H1 (cell line): Measurements from ENCODE around the gene SEC24B. TPM values are rescaled to one million over a fixed set of nuclear protein-coding genes. Genes with fewer than 3 reads are reported as not detected.

Experiments used
- CTCF ChIA-PET: fragments of 300-600 bp; sonication (Branson Sonifier 250); formaldehyde crosslinking; loops from one replicate; lab custom pipeline; 2021; ENCODE audit not compliant: partially characterized antibody; lab: Charles Lee
- POLR2A ChIA-PET: fragments of 300-600 bp; sonication (Branson Sonifier 250); formaldehyde crosslinking; loops from one replicate; lab custom pipeline; 2021; ENCODE audit warnings: inconsistent platforms; ENCODE audit not compliant: partially characterized antibody; lab: Charles Lee
- DNase-seq, 2 experiments: peaks; one replicate each; pipeline versions ENCODE4 v3.0.0 to v3.0.0-alpha.2; 2010 to 2022; ENCODE audit warnings: low spot score in 2 of 2, low read depth in 1 of 2, mixed read lengths in 1 of 2
- FAIRE-seq: peaks from 2 replicates; lab custom pipeline; 2011; peaks lifted over from hg19 to GRCh38; lab: Jason Lieb, UNC
- H2AFZ ChIP-seq: 2 replicates; pipeline ENCODE4 v1.8.1; 2012; ENCODE audit warnings: low read length, inconsistent platforms
- H2AK5ac ChIP-seq: 2 replicates; pipeline ENCODE4 v1.6.1; 2013; ENCODE audit warnings: low read depth, low read length
- H2BK120ac ChIP-seq: replicated peaks from 2 replicates; pipeline ENCODE3; 2013; ENCODE audit warnings: low read depth, low read length, inconsistent platforms
- H2BK12ac ChIP-seq: 2 replicates; pipeline ENCODE4 v1.6.1; 2013; ENCODE audit warnings: low read depth, low read length
- H2BK15ac ChIP-seq: 2 replicates; pipeline ENCODE4 v1.6.1; 2013; ENCODE audit warnings: low read length
- H2BK20ac ChIP-seq: 2 replicates; pipeline ENCODE4 v1.6.1; 2013; ENCODE audit warnings: low read length
- H2BK5ac ChIP-seq: 2 replicates; pipeline ENCODE4 v1.6.1; 2013; ENCODE audit warnings: low read depth, low read length
- H3K14ac ChIP-seq: 2 replicates; pipeline ENCODE4 v1.6.1; 2013; ENCODE audit warnings: inconsistent platforms; ENCODE audit not compliant: insufficient read length
- H3K18ac ChIP-seq: 2 replicates; pipeline ENCODE4 v1.6.1; 2013; ENCODE audit warnings: low read length; ENCODE audit errors: extremely low read depth
- H3K23ac ChIP-seq: 2 replicates; pipeline ENCODE4 v1.6.1; 2013; ENCODE audit warnings: inconsistent platforms; ENCODE audit not compliant: insufficient read length
- H3K23me2 ChIP-seq: 2 replicates; pipeline ENCODE4 v1.6.1; 2013; ENCODE audit warnings: low read depth, low read length
- H3K27ac ChIP-seq: 2 replicates; pipeline ENCODE4 v1.6.1; 2011; ENCODE audit warnings: low read depth, low read length, inconsistent platforms
- H3K27me3 ChIP-seq, 4 experiments: replicated peaks in 1 of 4; 1 replicate in 1 of 4; 2 replicates in 3 of 4; pipeline versions ENCODE4 v1.6.1 to v1.8.1; 2011 to 2013; ENCODE audit warnings: low read length in 3 of 4, mild to moderate bottlenecking in 3 of 4, inconsistent platforms in 2 of 4, mixed read lengths in 2 of 4, moderate library complexity in 1 of 4; ENCODE audit not compliant: control insufficient read depth in 3 of 4, insufficient read depth in 3 of 4; ENCODE audit errors: extremely low read depth in 1 of 4
- H3K36me3 ChIP-seq, 4 experiments: 2 replicates each; pipeline versions ENCODE4 v1.6.1 to v1.8.1; 2011 to 2013; ENCODE audit warnings: mild to moderate bottlenecking in 4 of 4, low read length in 3 of 4, moderate library complexity in 2 of 4, control low read depth in 1 of 4, inconsistent platforms in 1 of 4; ENCODE audit not compliant: insufficient read depth in 4 of 4, control insufficient read depth in 2 of 4
- H3K4ac ChIP-seq: replicated peaks from 2 replicates; pipeline ENCODE3; 2013; ENCODE audit warnings: low read length, low read depth, mixed read lengths, inconsistent platforms; ENCODE audit not compliant: insufficient read length
- H3K4me1 ChIP-seq, 4 experiments: replicated peaks in 1 of 4; 1 replicate in 1 of 4; 2 replicates in 3 of 4; pipeline versions ENCODE4 v1.6.1 to v1.8.1; 2011 to 2013; ENCODE audit warnings: low read length in 3 of 4, inconsistent platforms in 2 of 4, mixed read lengths in 1 of 4; ENCODE audit not compliant: insufficient read depth in 4 of 4, control insufficient read depth in 3 of 4
- H3K4me2 ChIP-seq, 2 experiments: 2 replicates each; pipeline versions ENCODE4 v1.6.1 to v1.8.1; 2011 to 2013; ENCODE audit warnings: low read depth in 2 of 2, low read length in 2 of 2, control low read depth in 1 of 2, inconsistent platforms in 1 of 2, mild to moderate bottlenecking in 1 of 2; ENCODE audit not compliant: insufficient read depth in 1 of 2
- H3K4me3 ChIP-seq, 4 experiments: fragments of 200-600, 300-600 bp in 1 of 4; sonication (generic), shearing (Covaris generic), sonication (Bioruptor Twin) in 1 of 4; 2 replicates each; pipeline versions ENCODE4 v1.5.1 to v1.8.1; 2011 to 2016; ENCODE audit warnings: low read length in 4 of 4, low read depth in 3 of 4, control low read depth in 2 of 4, inconsistent platforms in 2 of 4, mild to moderate bottlenecking in 2 of 4, mixed read lengths in 1 of 4, moderate library complexity in 1 of 4; ENCODE audit not compliant: insufficient read depth in 2 of 4; ENCODE audit errors: extremely low read depth in 1 of 4
- H3K56ac ChIP-seq: replicated peaks from 2 replicates; pipeline ENCODE3; 2013; ENCODE audit warnings: low read depth, mild to moderate bottlenecking, mixed read lengths, low read length, inconsistent platforms; ENCODE audit not compliant: insufficient read length
- H3K79me1 ChIP-seq: 2 replicates; pipeline ENCODE4 v1.6.1; 2013; ENCODE audit warnings: low read depth, low read length, control low read depth
- H3K79me2 ChIP-seq, 2 experiments: 2 replicates each; pipeline versions ENCODE4 v1.6.1 to v1.8.1; 2012 to 2013; ENCODE audit warnings: low read length in 2 of 2, mild to moderate bottlenecking in 2 of 2, inconsistent platforms in 1 of 2; ENCODE audit not compliant: insufficient read depth in 2 of 2, control insufficient read depth in 1 of 2
- H3K9ac ChIP-seq, 4 experiments: replicated peaks in 1 of 4; 1 replicate in 1 of 4; 2 replicates in 3 of 4; pipeline versions ENCODE4 v1.6.1 to v1.8.1; 2011 to 2013; ENCODE audit warnings: low read depth in 3 of 4, low read length in 3 of 4, control low read depth in 2 of 4, mild to moderate bottlenecking in 2 of 4, moderate library complexity in 2 of 4, inconsistent platforms in 1 of 4; ENCODE audit errors: extremely low read depth in 1 of 4
- H3K9me3 ChIP-seq, 2 experiments: 2 replicates each; pipeline versions ENCODE4 v1.6.1 to v1.8.1; 2012 to 2013; ENCODE audit warnings: mild to moderate bottlenecking in 2 of 2, moderate library complexity in 2 of 2, control low read depth in 1 of 2, inconsistent platforms in 1 of 2, low read depth in 1 of 2, low read length in 1 of 2, mixed read lengths in 1 of 2; ENCODE audit not compliant: insufficient read depth in 2 of 2
- H4K20me1 ChIP-seq, 2 experiments: replicated peaks in 1 of 2; 2 replicates each; pipeline versions ENCODE3 to v1.8.1; 2011 to 2013; ENCODE audit warnings: inconsistent platforms in 2 of 2, low read length in 2 of 2, mild to moderate bottlenecking in 1 of 2; ENCODE audit not compliant: insufficient read depth in 2 of 2, control insufficient read depth in 1 of 2
- H4K5ac ChIP-seq: 2 replicates; pipeline ENCODE4 v1.6.1; 2013; ENCODE audit warnings: low read length, low read depth, mixed read lengths, inconsistent platforms; ENCODE audit not compliant: insufficient read length
- H4K8ac ChIP-seq: 2 replicates; pipeline ENCODE4 v1.8.0; 2013; ENCODE audit warnings: mild to moderate bottlenecking, moderate library complexity, low read length, inconsistent platforms; ENCODE audit not compliant: insufficient read depth; ENCODE audit errors: extremely low read depth
- H4K91ac ChIP-seq: replicated peaks from 2 replicates; pipeline ENCODE3; 2013; ENCODE audit warnings: low read length, mixed read lengths, inconsistent platforms; ENCODE audit not compliant: insufficient read length
- CBX5 ChIP-seq: fragments of 300-800, 300-1000 bp; sonication (generic); IDR thresholded peaks from 2 replicates; pipeline ENCODE4 v1.7.1; 2016; ENCODE audit warnings: antibody characterized with exemption, low read length, low read depth
- CTBP2 ChIP-seq: IDR thresholded peaks from 2 replicates; pipeline ENCODE4 v1.7.0; 2011; ENCODE audit warnings: borderline replicate concordance, mild to moderate bottlenecking, moderate library complexity, mixed read lengths, low read length; ENCODE audit not compliant: insufficient read depth, insufficient read length
- KDM4A ChIP-seq: IDR thresholded peaks from one replicate; pipeline ENCODE4 v1.7.1; 2012; ENCODE audit warnings: low read depth, mild to moderate bottlenecking, moderate library complexity, low read length, inconsistent platforms; ENCODE audit not compliant: severe bottlenecking
- RBBP5 ChIP-seq: IDR thresholded peaks from 2 replicates; pipeline ENCODE4 v1.7.1; 2012; ENCODE audit warnings: low read depth, mild to moderate bottlenecking, inconsistent platforms, low read length, moderate library complexity, borderline replicate concordance
- SIRT6 ChIP-seq: IDR thresholded peaks from one replicate; pipeline ENCODE4 v1.7.1; 2012; ENCODE audit warnings: low read length, inconsistent platforms
- WGBS, 2 experiments: shearing (Covaris generic) in 1 of 2; methylation state at CpG; one replicate each; pipeline versions ENCODE4 v1.1.6 to v1.1.7; 2013 to 2015; ENCODE audit warnings: low lambda C conversion rate in 2 of 2, mixed read lengths in 2 of 2, inconsistent platforms in 1 of 2, low coverage in 1 of 2, missing lambda C conversion rate in 1 of 2; ENCODE audit not compliant: insufficient replicate concordance in 2 of 2, insufficient coverage in 1 of 2, insufficient read length in 1 of 2; ENCODE audit errors: extremely low coverage in 1 of 2, missing lambda C conversion rate in 1 of 2; 5-methylcytosine and 5-hydroxymethylcytosine counted together
- polyA plus RNA-seq, 7 experiments: library from polyadenylated mRNA; depleted of rRNA in 3 of 7; stranded (reverse) in 5 of 7; unstranded in 2 of 7; fragments of >200 nt in 5 of 7; fragments of 200-250 nt in 2 of 7; gene quantifications; 1 replicate in 5 of 7; 2 replicates in 1 of 7; 4 replicates in 1 of 7; pipeline versions ENCODE4 v1.2.1 to v1.2.3, GENCODE V29; 2011 to 2013; ENCODE audit warnings: missing spikeins in 2 of 7, mixed read lengths in 2 of 7
- total RNA-seq: library from RNA; stranded (reverse); fragmentation: NEBNext Ultra II Directional; extraction: Animal tissue kit (Norgen Biotek cat#: 25700); gene quantifications from 2 replicates; pipeline ENCODE4 v1.2.1, GENCODE V29; 2021
- TF ChIP-seq, protein P1 (sequence below): IDR thresholded peaks from 2 replicates; pipeline ENCODE4 v1.6.1; 2012; ENCODE audit warnings: inconsistent platforms

SEC24B gene
- total and polyA plus RNA-seq, 2 of the 8 experiments (the other 6 are each of a cell fraction or from before 2014, with no cell fraction given) = 25.6 to 30.9 TPM

DNA sequence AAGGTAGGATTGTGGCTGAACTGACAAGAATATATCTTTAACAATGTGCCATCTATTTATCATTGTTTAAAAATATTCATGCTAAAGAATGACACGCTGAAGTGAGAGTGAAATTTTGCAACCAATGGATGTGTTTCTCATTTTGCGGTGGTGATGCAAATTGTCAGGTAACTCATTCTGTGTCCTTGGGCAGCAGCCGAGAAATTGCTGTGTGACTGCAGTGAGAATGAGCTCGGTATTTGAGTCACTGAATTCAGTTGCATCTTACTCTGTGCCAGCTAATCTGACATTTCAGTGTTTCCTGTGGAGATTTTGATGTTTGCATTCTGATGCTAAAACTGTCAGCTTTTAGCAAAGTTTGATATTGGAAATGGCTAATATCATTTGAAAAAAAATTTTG, 154.6 kb downstream of the SEC24B start:
- Histone ChIP-seq H3K9me3 (peaks cover 6 to 7% of the 10 kb centered on the region in 2 experiments; a peak in 3 of 4 replicates), H4K91ac (no peak overlapping the region), H3K27ac (no peak overlapping the region), H4K5ac (no peak overlapping the region), H2BK20ac (no peak overlapping the region), H2BK15ac (no peak overlapping the region), H3K4me2 (no peak overlapping the region), H2BK12ac (no peak overlapping the region), H3K4me3 (no peak overlapping the region), H3K23me2 (no peaks in the 10 kb centered on the region), H3K27me3 (no peaks in the 10 kb centered on the region), H2AK5ac (no peak overlapping the region), H3K36me3 (no peaks in the 10 kb centered on the region), H3K9ac (no peak overlapping the region), H3K4ac (no peak overlapping the region), H2AFZ (no peak overlapping the region), H3K79me2 (no peaks in the 10 kb centered on the region; a peak in 1 of 4 replicates), H2BK120ac (no peak overlapping the region), H3K14ac (no peak overlapping the region), H3K23ac (no peak overlapping the region), H3K79me1 (no peaks in the 10 kb centered on the region), H2BK5ac (no peak overlapping the region), H4K8ac (no peak overlapping the region), H3K56ac (no peak overlapping the region), H3K4me1 (peaks cover 0 to 8% (median 0%) of the 10 kb centered on the region in 4 experiments; a peak in 2 of 7 replicates), H3K18ac (no peak overlapping the region), H4K20me1 (no peaks in the 10 kb centered on the region)
- 84% methylated on average over 4 of the region's 4 CpGs; no CpG with 5 or more reads in 1 of the 2 experiments for WGBS, 2 experiments
- ChIA-PET POLR2A (no interaction called here), CTCF (interaction anchor here (1.3 kb wide), 1 partner anchor 16 kb away, joined by 3 read pairs; no protein-coding TSS in a partner anchor)
- DNase-seq (no peak), FAIRE-seq (no peak)
- no peak for TF ChIP-seq SIRT6
- TF ChIP-seq, protein P1, sequence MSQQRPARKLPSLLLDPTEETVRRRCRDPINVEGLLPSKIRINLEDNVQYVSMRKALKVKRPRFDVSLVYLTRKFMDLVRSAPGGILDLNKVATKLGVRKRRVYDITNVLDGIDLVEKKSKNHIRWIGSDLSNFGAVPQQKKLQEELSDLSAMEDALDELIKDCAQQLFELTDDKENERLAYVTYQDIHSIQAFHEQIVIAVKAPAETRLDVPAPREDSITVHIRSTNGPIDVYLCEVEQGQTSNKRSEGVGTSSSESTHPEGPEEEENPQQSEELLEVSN = no peak
- TF ChIP-seq CBX5 = no peak
- no peak for TF ChIP-seq KDM4A
- TF ChIP-seq RBBP5 = no peak
- no peak for TF ChIP-seq CTBP2
